Calu3 (cell line): Measurements from ENCODE around the gene ARID1A. TPM values are rescaled to one million over a fixed set of nuclear protein-coding genes. Genes with fewer than 3 reads are reported as not detected.

Source experiments
- BruUV-seq: library from RNA; stranded (reverse); fragments of 400-500 nt; replicated peaks from 2 replicates; lab custom pipeline; 2021; lab: Mats Ljungman, UMichigan
- CTCF ChIA-PET: fragments of 300-600 bp; sonication (Branson Sonifier 250); formaldehyde crosslinking; loops from one replicate; lab custom pipeline; 2022; ENCODE audit warnings: antibody characterized with exemption; lab: Charles Lee
- DNase-seq: peaks from one replicate; pipeline ENCODE4 v3.0.0; 2022
- H3K27ac Mint-ChIP-seq: one replicate; pipeline ENCODE4 v1.8.0; 2022; ENCODE audit warnings: mixed read lengths; ENCODE audit not compliant: unreplicated experiment
- H3K27me3 Mint-ChIP-seq: one replicate; pipeline ENCODE4 v1.8.0; 2022; ENCODE audit warnings: mixed read lengths; ENCODE audit not compliant: unreplicated experiment
- H3K36me3 Mint-ChIP-seq: one replicate; pipeline ENCODE4 v1.8.0; 2022; ENCODE audit warnings: mild to moderate bottlenecking, moderate library complexity, mixed read lengths; ENCODE audit not compliant: insufficient read depth, unreplicated experiment
- H3K4me1 Mint-ChIP-seq: one replicate; pipeline ENCODE4 v1.8.0; 2022; ENCODE audit warnings: mild to moderate bottlenecking, low read depth, mixed read lengths; ENCODE audit not compliant: unreplicated experiment
- H3K4me3 Mint-ChIP-seq: one replicate; pipeline ENCODE4 v1.8.0; 2022; ENCODE audit warnings: mild to moderate bottlenecking, low read depth, moderate library complexity, mixed read lengths; ENCODE audit not compliant: unreplicated experiment
- H3K9me3 Mint-ChIP-seq: one replicate; pipeline ENCODE4 v1.8.0; 2022; ENCODE audit warnings: low read depth, mixed read lengths; ENCODE audit not compliant: unreplicated experiment
- CTCF ChIP-seq: fragments of 200-600 bp; IDR thresholded peaks from one replicate; pipeline ENCODE4 v1.8.0; 2022; ENCODE audit warnings: antibody characterized with exemption; ENCODE audit not compliant: unreplicated experiment
- intact Hi-C: fragments of 100-400 bp; cut with micrococcal nuclease; formaldehyde crosslinking; loops from one replicate; pipeline ENCODE4 v1.10.0; 2022; ENCODE audit not compliant: unreplicated experiment
- total RNA-seq: library from RNA; stranded (reverse); gene quantifications from 2 replicates; pipeline ENCODE4 v1.2.3, GENCODE V29; 2022

The ARID1A gene
- total RNA-seq, 1 experiment from 2014 or later = 51.7 TPM

DNA sequence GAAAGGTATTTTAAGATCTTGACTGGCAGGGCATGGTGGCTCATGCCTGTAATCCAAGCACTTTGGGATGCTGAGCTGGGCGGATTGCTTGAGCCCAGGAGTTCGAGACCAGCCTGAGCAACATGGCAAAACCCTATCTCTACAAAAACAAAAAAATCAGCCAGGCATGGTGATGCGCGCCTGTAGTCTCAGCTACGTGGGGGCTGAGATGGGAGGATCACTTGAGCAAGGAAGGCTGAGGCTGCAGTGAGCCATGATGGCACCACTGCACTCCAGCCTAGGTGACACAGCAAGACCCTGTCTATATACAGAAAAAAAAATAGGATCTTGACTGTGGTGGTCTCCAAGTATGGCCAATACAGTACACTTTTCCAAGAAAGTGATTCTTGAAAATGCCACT, 16.0 kb downstream of the ARID1A start:
- CTCF ChIA-PET = no interaction called here
- Mint-ChIP-seq H3K27ac (no peak overlapping the region), H3K27me3 (no peaks in the 10 kb centered on the region), H3K4me1 (peaks cover under 1% of the 10 kb centered on the region), H3K4me3 (no peak overlapping the region), H3K36me3 (peaks cover 11% of the 10 kb centered on the region), H3K9me3 (no peaks in the 10 kb centered on the region)
- no peak for TF ChIP-seq CTCF
- intact Hi-C loops = no loop called here
- BruUV-seq = no TSS peak
- no peak for DNase-seq

DNA sequence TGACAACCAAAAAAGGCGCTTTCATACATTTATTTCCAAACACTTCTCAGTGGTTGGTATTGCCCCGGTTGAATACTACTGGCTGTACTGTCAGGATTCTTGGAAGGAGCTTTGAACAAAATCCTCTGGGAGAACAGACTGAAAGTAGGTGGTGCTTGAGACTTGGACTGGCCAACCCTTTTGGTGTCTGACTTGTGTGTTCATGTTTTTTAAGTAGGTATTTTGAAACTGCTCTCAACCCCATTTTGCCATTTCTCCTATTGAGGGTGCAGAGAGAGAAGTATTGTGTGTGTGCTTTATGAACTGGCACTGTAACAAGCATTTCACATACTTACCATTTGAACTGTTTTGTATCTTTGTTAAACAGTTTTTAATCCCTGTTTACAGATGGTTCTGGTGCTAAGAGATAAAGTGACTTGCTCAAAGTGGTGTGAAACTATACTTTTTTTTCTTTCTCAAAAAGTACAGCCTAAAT, 21.2 kb downstream of the ARID1A start:
- Mint-ChIP-seq H3K9me3 (no peaks in the 10 kb centered on the region), H3K36me3 (peaks cover 4% of the 10 kb centered on the region), H3K27me3 (no peaks in the 10 kb centered on the region), H3K4me1 (peaks cover 5% of the 10 kb centered on the region), H3K27ac (no peak overlapping the region), H3K4me3 (no peak overlapping the region)
- no peak for DNase-seq
- intact Hi-C loops = no loop called here
- BruUV-seq = no TSS peak
- CTCF ChIA-PET = interaction anchor here (1.4 kb wide), 1 partner anchor 19 kb away, joined by 3 read pairs; no protein-coding TSS in a partner anchor
- no peak for TF ChIP-seq CTCF

- no peak for TF ChIP-seq CTCF
- no peaks in the 10 kb centered on the region for H3K9me3 Mint-ChIP-seq
- peaks cover 23% of the 10 kb centered on the region for H3K4me1 Mint-ChIP-seq
- intact Hi-C loops = no loop called here
- DNase-seq = no peak
- no peak overlapping the region for H3K27ac Mint-ChIP-seq
- H3K36me3 Mint-ChIP-seq = no peaks in the 10 kb centered on the region
- no TSS peak for BruUV-seq
- CTCF ChIA-PET = interaction anchor here (1.0 kb wide), 1 partner anchor 41 kb away, joined by 9 read pairs; no protein-coding TSS in a partner anchor
- H3K27me3 Mint-ChIP-seq = no peaks in the 10 kb centered on the region
- peak overlapping the region; percentile 30 for H3K4me3 Mint-ChIP-seq
Measured at GRCh38 chr1:26719205-26719604, 23.4 kb downstream of the ARID1A start.

GRCh38 chr1:26721669-26722355, 26.0 kb downstream of the ARID1A start:
- CTCF ChIA-PET = no interaction called here
- peaks cover 29% of the 10 kb centered on the region for H3K4me1 Mint-ChIP-seq
- no TSS peak for BruUV-seq
- no peaks in the 10 kb centered on the region for H3K27me3 Mint-ChIP-seq
- H3K27ac Mint-ChIP-seq = no peak overlapping the region
- H3K4me3 Mint-ChIP-seq = no peak overlapping the region
- TF ChIP-seq CTCF = no peak
- H3K36me3 Mint-ChIP-seq = no peaks in the 10 kb centered on the region
- no peaks in the 10 kb centered on the region for H3K9me3 Mint-ChIP-seq
- DNase-seq = no peak
- intact Hi-C loops = no loop called here
